ENCODE results near the gene NUMB. TPM values are rescaled to one million over a fixed set of nuclear protein-coding genes. Genes with fewer than 3 reads are reported as not detected.

NUMB gene
- total RNA-seq, 3 donors from 2014 or later (not counting 1 experiment from before 2014, with no cell fraction given) = 50.0 to 67.4 (median 56.3) TPM

- intact Hi-C loops (cut with micrococcal nuclease) = no loop called here
- Histone ChIP-seq H3K27me3 (ENCODE audit: control insufficient read depth, insufficient read depth, low read length) (no peaks in the 10 kb centered on the region), H3K4me1 (ENCODE audit: control insufficient read depth, insufficient read depth, low read length) (no peaks in the 10 kb centered on the region), H3K27ac (ENCODE audit: low read length) (no peak overlapping the region), H3K4me3 (ENCODE audit: low read length) (no peak overlapping the region), H3K9me3 (ENCODE audit: control insufficient read depth, insufficient read depth, low read length) (no peaks in the 10 kb centered on the region), H3K36me3 (ENCODE audit: control insufficient read depth, insufficient read depth, low read length) (peaks cover 60% of the 10 kb centered on the region)
- Mint-ChIP-seq H3K9me3 (no peaks in the 10 kb centered on the region), H3K27me3 (ENCODE audit: low read depth in 2 of 2) (no peaks in the 10 kb centered on the region), H3K36me3 (peaks cover 30% of the 10 kb centered on the region), H3K4me1 (peaks cover 6 to 13% of the 10 kb centered on the region in 2 donors), H3K4me3 (no peak overlapping the region), H3K27ac (no peak overlapping the region)
- no peak for DNase-seq
- ATAC-seq = no peak
- 96% methylated on average over 12 of the region's 12 CpGs for WGBS (ENCODE audit: insufficient coverage)
- no peak for TF ChIP-seq CTCF (IDR thresholded peaks at IDR 0.05)
Measured at GRCh38 chr14:73283608-73284379, 174.6 kb downstream of the NUMB start.

- Histone ChIP-seq H3K9me3 (ENCODE audit: control insufficient read depth, insufficient read depth, low read length) (no peaks in the 10 kb centered on the region), H3K27me3 (ENCODE audit: control insufficient read depth, insufficient read depth, low read length) (no peaks in the 10 kb centered on the region), H3K36me3 (ENCODE audit: control insufficient read depth, insufficient read depth, low read length) (peaks cover 62% of the 10 kb centered on the region), H3K27ac (ENCODE audit: low read length) (no peak overlapping the region), H3K4me1 (ENCODE audit: control insufficient read depth, insufficient read depth, low read length) (no peaks in the 10 kb centered on the region), H3K4me3 (ENCODE audit: low read length) (no peak overlapping the region)
- 99% methylated on average over 5 of the region's 5 CpGs for WGBS (ENCODE audit: insufficient coverage)
- intact Hi-C loops (cut with micrococcal nuclease) = no loop called here
- Mint-ChIP-seq H3K4me1 (peaks cover 6 to 13% of the 10 kb centered on the region in 2 donors), H3K4me3 (no peak overlapping the region), H3K27ac (no peak overlapping the region), H3K9me3 (no peaks in the 10 kb centered on the region), H3K27me3 (ENCODE audit: low read depth in 2 of 2) (no peaks in the 10 kb centered on the region), H3K36me3 (peaks cover 30% of the 10 kb centered on the region)
- DNase-seq = no peak
- ATAC-seq = no peak
- no peak for TF ChIP-seq CTCF (IDR thresholded peaks at IDR 0.05)
Measured at GRCh38 chr14:73280903-73281302, 177.4 kb downstream of the NUMB start.

- Histone ChIP-seq H3K9me3 (ENCODE audit: control insufficient read depth, insufficient read depth, low read length) (no peaks in the 10 kb centered on the region), H3K4me3 (ENCODE audit: low read length) (no peak overlapping the region), H3K27me3 (ENCODE audit: control insufficient read depth, insufficient read depth, low read length) (no peaks in the 10 kb centered on the region), H3K27ac (ENCODE audit: low read length) (no peak overlapping the region), H3K4me1 (ENCODE audit: control insufficient read depth, insufficient read depth, low read length) (no peaks in the 10 kb centered on the region), H3K36me3 (ENCODE audit: control insufficient read depth, insufficient read depth, low read length) (peaks cover 45% of the 10 kb centered on the region)
- no peak overlapping the region for H3K27ac Mint-ChIP-seq
- H3K27me3 Mint-ChIP-seq (ENCODE audit: low read depth in 2 of 2) = no peaks in the 10 kb centered on the region
- H3K36me3 Mint-ChIP-seq = peaks cover 16% of the 10 kb centered on the region
- peaks cover 6 to 8% of the 10 kb centered on the region in 2 donors for H3K4me1 Mint-ChIP-seq
- TF ChIP-seq CTCF (IDR thresholded peaks at IDR 0.05) = no peak
- ATAC-seq (no peak), DNase-seq (no peak)
- H3K9me3 Mint-ChIP-seq = no peaks in the 10 kb centered on the region
- H3K4me3 Mint-ChIP-seq = no peak overlapping the region
- WGBS (ENCODE audit: insufficient coverage) = 91% methylated on average over 2 of the region's 2 CpGs
- intact Hi-C loops (cut with micrococcal nuclease) = no loop called here
Measured at GRCh38 chr14:73277376-73277775, 181.0 kb downstream of the NUMB start.

GRCh38 chr14:73276836-73277235, 181.5 kb downstream of the NUMB start:
- peaks cover 40% of the 10 kb centered on the region for H3K36me3 ChIP-seq (ENCODE audit: control insufficient read depth, insufficient read depth, low read length)
- no peaks in the 10 kb centered on the region for H3K9me3 ChIP-seq (ENCODE audit: control insufficient read depth, insufficient read depth, low read length)
- no peaks in the 10 kb centered on the region for H3K4me1 ChIP-seq (ENCODE audit: control insufficient read depth, insufficient read depth, low read length)
- no peaks in the 10 kb centered on the region for H3K27me3 ChIP-seq (ENCODE audit: control insufficient read depth, insufficient read depth, low read length)
- 97% methylated on average over 7 of the region's 7 CpGs for WGBS (ENCODE audit: insufficient coverage)
- intact Hi-C loops (cut with micrococcal nuclease) = no loop called here
- ATAC-seq (no peak), DNase-seq (no peak)
- no peaks in the 10 kb centered on the region for H3K9me3 Mint-ChIP-seq
- no peak overlapping the region for H3K27ac ChIP-seq (ENCODE audit: low read length)
- H3K36me3 Mint-ChIP-seq = peaks cover 11% of the 10 kb centered on the region
- H3K4me1 Mint-ChIP-seq = peaks cover 2 to 3% of the 10 kb centered on the region in 2 donors
- H3K27ac Mint-ChIP-seq = no peak overlapping the region
- TF ChIP-seq CTCF (IDR thresholded peaks at IDR 0.05) = no peak
- H3K27me3 Mint-ChIP-seq (ENCODE audit: low read depth in 2 of 2) = no peaks in the 10 kb centered on the region
- no peak overlapping the region for H3K4me3 ChIP-seq (ENCODE audit: low read length)
- H3K4me3 Mint-ChIP-seq = no peak overlapping the region

Measured in natural killer cell (primary cell).